ENCODE measurements around the gene SLC9A9.

GRCh38 chr3:143396790-143397189 is 451.5 kb downstream of the SLC9A9 start:
- no peak for TF ChIP-seq CTCF (IDR thresholded peaks at IDR 0.05)
- no peak for TF ChIP-seq EP300 (IDR thresholded peaks at IDR 0.05)

All from gastroesophageal sphincter (tissue), 3 donors.